RPMI7951 (cell line): ENCODE data around the gene MSX1. TPM values are rescaled to one million over a fixed set of nuclear protein-coding genes. Genes with fewer than 3 reads are reported as not detected.

Source experiments
- DNase-seq: peaks from one replicate; pipeline ENCODE4 v3.0.0-alpha.2; 2012; ENCODE audit warnings: low read depth
- total RNA-seq: library from RNA; depleted of rRNA; stranded (reverse); fragments of >200 nt; shearing (Covaris generic); gene quantifications from 2 replicates; pipeline ENCODE4 v1.2.3, GENCODE V29; 2014

The MSX1 gene
- total RNA-seq, 1 experiment from 2014 or later = 7.6 TPM

GRCh38 chr4:4857809-4858508, 1.5 kb upstream of the MSX1 start:
- no peak for DNase-seq

- DNase-seq = no peak
Observed at GRCh38 chr4:4858527-4859324, 739 bp upstream of the MSX1 start.

GRCh38 chr4:4859799-4860599, 534 bp downstream of the MSX1 start:
- no peak for DNase-seq

- DNase-seq = peak; percentile 46
Observed at GRCh38 chr4:4860600-4861389, 1.3 kb downstream of the MSX1 start.

- no peak for DNase-seq
Observed at GRCh38 chr4:4861390-4862018, 2.0 kb downstream of the MSX1 start.

- DNase-seq = no peak
Observed at GRCh38 chr4:4862071-4862551, 2.6 kb downstream of the MSX1 start.

- DNase-seq = no peak
Observed at GRCh38 chr4:4862665-4863482, 3.4 kb downstream of the MSX1 start.

- no peak for DNase-seq
Observed at GRCh38 chr4:4864443-4864939, 5.0 kb downstream of the MSX1 start.

GRCh38 chr4:4864940-4865704, 5.7 kb downstream of the MSX1 start:
- DNase-seq = no peak

GRCh38 chr4:4865705-4866123, 6.2 kb downstream of the MSX1 start:
- no peak for DNase-seq

- no peak for DNase-seq
Observed at GRCh38 chr4:4866124-4866865, 6.8 kb downstream of the MSX1 start.

- no peak for DNase-seq
Observed at GRCh38 chr4:4866866-4867374, 7.5 kb downstream of the MSX1 start.

- DNase-seq = no peak
Observed at GRCh38 chr4:4867375-4868039, 8.0 kb downstream of the MSX1 start.

- DNase-seq = no peak
Observed at GRCh38 chr4:4868040-4868757, 8.7 kb downstream of the MSX1 start.

- DNase-seq = no peak
Observed at GRCh38 chr4:4868758-4869723, 9.6 kb downstream of the MSX1 start.
